Measurements from ENCODE around the gene NECTIN2.
"Not testable (repeated sequence)": the region's sequence is repeated elsewhere in the genome, so short reads cannot be mapped to it uniquely, and the experiment has no call there.

Gene NECTIN2

GRCh38 chr19:44912854-44913253 is 66.8 kb downstream of the NECTIN2 start:
- no peak for DNase-seq (ENCODE audit: low read depth)
- H3K4me3 ChIP-seq (ENCODE audit: low read length): no peak overlapping the region
- TF ChIP-seq CTCF (conservative IDR thresholded peaks at IDR 0.05; ENCODE audit: low read depth, low read length): no peak

GRCh38 chr19:44913512-44914432 is 67.7 kb downstream of the NECTIN2 start:
- H3K4me3 ChIP-seq (ENCODE audit: low read length): peak overlapping the region; percentile 63

GRCh38 chr19:44914433-44915206 is 68.5 kb downstream of the NECTIN2 start, which contains the start of gene APOC1:
Gene APOC1, plus strand, starts transcription at chr19:44914608. Its CDS starts 284 bp downstream, at chr19:44914892.
- peak within 1 kb of the TSS; percentile 63 for H3K4me3 ChIP-seq (ENCODE audit: low read length)

More at GRCh38 chr19:44913512-44914432, 67.7 kb downstream of the NECTIN2 start:
- DNase-seq (ENCODE audit: low read depth): not testable (repeated sequence)

GRCh38 chr19:44924243-44924725 is 78.2 kb downstream of the NECTIN2 start:
- no peak for TF ChIP-seq CTCF (conservative IDR thresholded peaks at IDR 0.05; ENCODE audit: low read depth, low read length)
- H3K4me3 ChIP-seq (ENCODE audit: low read length): no peak overlapping the region
- DNase-seq (ENCODE audit: low read depth): no peak

More at GRCh38 chr19:44914433-44915206, 68.5 kb downstream of the NECTIN2 start, which contains the start of gene APOC1:
- DNase-seq (ENCODE audit: low read depth): not testable (repeated sequence)

GRCh38 chr19:44925114-44925891 is 79.2 kb downstream of the NECTIN2 start:
- no peak overlapping the region for H3K4me3 ChIP-seq (ENCODE audit: low read length)
- no peak for DNase-seq (ENCODE audit: low read depth)
- TF ChIP-seq CTCF (conservative IDR thresholded peaks at IDR 0.05; ENCODE audit: low read depth, low read length): no peak

- peak overlapping the region; percentile 22 for H3K4me3 ChIP-seq (ENCODE audit: low read length)
- not testable (repeated sequence) for DNase-seq (ENCODE audit: low read depth)
These were observed 80.4 kb downstream of the NECTIN2 start for GRCh38 chr19:44926245-44927077.

GRCh38 chr19:44927746-44928145 is 81.6 kb downstream of the NECTIN2 start:
- H3K4me3 ChIP-seq (ENCODE audit: low read length): no peak overlapping the region
- TF ChIP-seq CTCF (conservative IDR thresholded peaks at IDR 0.05; ENCODE audit: low read depth, low read length): no peak
- DNase-seq (ENCODE audit: low read depth): no peak
